HCT116 (cell line): ENCODE results near the gene TMEM116. TPM values are rescaled to one million over a fixed set of nuclear protein-coding genes. Genes with fewer than 3 reads are reported as not detected.

Experiments
- ATAC-seq: fragments of 200-7000 bp; cut with Tn5 transposase; 2 replicates; pipeline ENCODE4 v1.9.1; 2020; ENCODE audit warnings: mild to moderate bottlenecking, moderate library complexity
- BruUV-seq: library from RNA; stranded (reverse); fragments of 400-500 nt; replicated peaks from 2 replicates; lab custom pipeline; 2021; lab: Mats Ljungman, UMichigan
- CTCF ChIA-PET: fragments of 300-600 bp; sonication (Branson Sonifier 250); formaldehyde crosslinking; loops from one replicate; lab custom pipeline; 2021; ENCODE audit warnings: antibody characterized with exemption; lab: Charles Lee
- POLR2A ChIA-PET: fragments of 300-600, 350-600 bp; sonication (Branson Sonifier 250); formaldehyde crosslinking; loops from one replicate; lab custom pipeline; 2021; ENCODE audit warnings: antibody characterized with exemption; lab: Charles Lee
- RAD21 ChIA-PET, 2 experiments: fragments of 300-600 bp; sonication (Branson Sonifier 250); formaldehyde crosslinking; loops; one replicate each; lab custom pipeline; 2023; ENCODE audit warnings: low total read pairs in 2 of 2; ENCODE audit not compliant: uncharacterized antibody in 2 of 2, unreplicated experiment in 2 of 2, low non-redundant PET in 1 of 2; lab: Charles Lee
- DNase-seq: peaks from one replicate; pipeline ENCODE4 v3.0.0-alpha.2; 2010; ENCODE audit warnings: low read depth, low spot score
- H2AFZ ChIP-seq: fragments of 200-600 bp; shearing (Covaris generic), sonication (generic); 2 replicates; pipeline ENCODE4 v1.6.1; 2017; ENCODE audit warnings: low read depth, mixed run types, mixed read lengths, antibody characterized with exemption, low read length; ENCODE audit not compliant: poor library complexity, severe bottlenecking
- H3K27ac ChIP-seq: 2 replicates; pipeline ENCODE4 v1.5.1; 2012; ENCODE audit warnings: low read depth, low read length
- H3K27me3 ChIP-seq: fragments of 200-600 bp; sonication (generic); 2 replicates; pipeline ENCODE4 v1.6.1; 2016; ENCODE audit warnings: mixed run types, low read length, mixed read lengths; ENCODE audit not compliant: insufficient read depth
- H3K36me3 ChIP-seq, 2 experiments: fragments of 200-500 bp in 1 of 2; fragments of 200-600 bp in 1 of 2; sonication (Bioruptor generic) in 1 of 2; sonication (generic) in 1 of 2; 2 replicates each; pipeline versions ENCODE4 v1.5.1 to v1.6.1; 2014 to 2016; ENCODE audit warnings: low read length in 2 of 2, inconsistent platforms in 1 of 2, mixed read lengths in 1 of 2, mixed run types in 1 of 2; ENCODE audit not compliant: insufficient read depth in 2 of 2, control insufficient read depth in 1 of 2
- H3K4me1 ChIP-seq, 2 experiments: fragments of 200-600 bp in 1 of 2; sonication (generic) in 1 of 2; 2 replicates each; pipeline versions ENCODE4 v1.5.1 to v1.6.1; 2012 to 2017; ENCODE audit warnings: low read length in 2 of 2, inconsistent platforms in 1 of 2, mild to moderate bottlenecking in 1 of 2, mixed read lengths in 1 of 2, mixed run types in 1 of 2, moderate library complexity in 1 of 2; ENCODE audit not compliant: insufficient read depth in 2 of 2, control insufficient read depth in 1 of 2
- H3K4me2 ChIP-seq: fragments of 200-600 bp; sonication (generic); 2 replicates; pipeline ENCODE4 v1.6.1; 2017; ENCODE audit warnings: mixed run types, low read length, mixed read lengths
- H3K4me3 ChIP-seq, 2 experiments: fragments of 200-600 bp in 1 of 2; sonication (generic) in 1 of 2; replicated peaks in 1 of 2; 2 replicates each; pipeline ENCODE4 v1.5.1; 2011 to 2016; ENCODE audit warnings: low read length in 2 of 2, control low read depth in 1 of 2, low read depth in 1 of 2, mild to moderate bottlenecking in 1 of 2, mixed read lengths in 1 of 2, mixed run types in 1 of 2
- H3K79me2 ChIP-seq: fragments of 200-600 bp; sonication (generic); 2 replicates; pipeline ENCODE4 v1.6.1; 2017; ENCODE audit warnings: mild to moderate bottlenecking, mixed run types, low read length, moderate library complexity, mixed read lengths; ENCODE audit not compliant: insufficient read depth
- H3K9ac ChIP-seq: fragments of 200-600 bp; sonication (generic); 2 replicates; pipeline ENCODE4 v1.6.1; 2016; ENCODE audit warnings: low read length, mixed read lengths
- H3K9me2 ChIP-seq: fragments of 200-600 bp; sonication (generic), shearing (Covaris generic); 2 replicates; pipeline ENCODE4 v1.6.1; 2017; ENCODE audit warnings: mixed run types, mild to moderate bottlenecking, moderate library complexity; ENCODE audit not compliant: insufficient read depth
- H3K9me3 ChIP-seq, 2 experiments: fragments of 200-500 bp in 1 of 2; fragments of 200-600 bp in 1 of 2; sonication (Bioruptor generic) in 1 of 2; sonication (generic) in 1 of 2; 2 replicates each; pipeline ENCODE4 v1.6.1; 2014 to 2017; ENCODE audit warnings: low read length in 2 of 2, mixed read lengths in 2 of 2, inconsistent platforms in 1 of 2, low read depth in 1 of 2, mild to moderate bottlenecking in 1 of 2, mixed run types in 1 of 2, moderate library complexity in 1 of 2; ENCODE audit not compliant: control insufficient read depth in 1 of 2, insufficient read depth in 1 of 2
- H4K20me1 ChIP-seq: fragments of 200-600 bp; sonication (generic), shearing (Covaris generic); 2 replicates; pipeline ENCODE4 v1.6.1; 2017; ENCODE audit warnings: mixed run types, mild to moderate bottlenecking, moderate library complexity; ENCODE audit not compliant: insufficient read depth
- CTCF ChIP-seq, 3 experiments: fragments of 200-600 bp in 1 of 3; sonication (generic) in 1 of 3; IDR thresholded peaks in 2 of 3; conservative IDR thresholded peaks in 1 of 3; 2 replicates each; pipeline ENCODE4 v1.5.1; 2012 to 2017; ENCODE audit warnings: low read depth in 2 of 3, low read length in 2 of 3, antibody characterized with exemption in 1 of 3, borderline replicate concordance in 1 of 3, control low read depth in 1 of 3, mild to moderate bottlenecking in 1 of 3, mixed read lengths in 1 of 3, mixed run types in 1 of 3, moderate library complexity in 1 of 3; ENCODE audit not compliant: insufficient read depth in 1 of 3
- EZH2 ChIP-seq: fragments of 200-600 bp; sonication (generic); IDR thresholded peaks from 2 replicates; pipeline ENCODE4 v1.6.1; 2017; ENCODE audit warnings: antibody characterized with exemption, mixed run types
- EZH2phosphoT487 ChIP-seq: fragments of 200-600 bp; IDR thresholded peaks from 2 replicates; pipeline ENCODE4 v1.6.1; 2018; ENCODE audit warnings: antibody characterized with exemption, borderline replicate concordance
- FOSL1 ChIP-seq: IDR thresholded peaks from 2 replicates; pipeline ENCODE4 v1.6.1; 2012; ENCODE audit warnings: low read depth
- SIN3A ChIP-seq: IDR thresholded peaks from 2 replicates; pipeline ENCODE4 v1.6.1; 2012; ENCODE audit warnings: low read depth
- SP1 ChIP-seq: IDR thresholded peaks from 2 replicates; pipeline ENCODE4 v1.6.1; 2012; ENCODE audit warnings: low read depth
- SRF ChIP-seq: IDR thresholded peaks from 2 replicates; pipeline ENCODE4 v1.6.1; 2012; ENCODE audit warnings: low read depth
- YY1 ChIP-seq: IDR thresholded peaks from 2 replicates; pipeline ENCODE4 v1.6.1; 2011; ENCODE audit warnings: low read length, low read depth, moderate library complexity, mild to moderate bottlenecking; ENCODE audit not compliant: insufficient replicate concordance; ENCODE audit errors: extremely low read depth
- ZBTB33 ChIP-seq: IDR thresholded peaks from 2 replicates; pipeline ENCODE4 v1.6.1; 2011; ENCODE audit warnings: mild to moderate bottlenecking, low read length, moderate library complexity; ENCODE audit not compliant: insufficient replicate concordance; ENCODE audit errors: extremely low read depth
- intact Hi-C: fragments of 100-400 bp; cut with micrococcal nuclease; formaldehyde crosslinking; loops from 2 replicates; pipeline ENCODE4 v1.10.0; 2022
- total RNA-seq: library from RNA; stranded (reverse); gene quantifications from one replicate; pipeline ENCODE4 v1.2.1, GENCODE V29; 2021; ENCODE audit not compliant: unreplicated experiment
- TF ChIP-seq, protein P1 (sequence below): IDR thresholded peaks from 2 replicates; pipeline ENCODE4 v1.6.1; 2012
- TF ChIP-seq, protein P2 (sequence below): IDR thresholded peaks from 2 replicates; pipeline ENCODE4 v1.6.1; 2012; ENCODE audit warnings: low read depth

Gene TMEM116
- total RNA-seq, 1 experiment from 2014 or later, result 6.8 TPM

DNA sequence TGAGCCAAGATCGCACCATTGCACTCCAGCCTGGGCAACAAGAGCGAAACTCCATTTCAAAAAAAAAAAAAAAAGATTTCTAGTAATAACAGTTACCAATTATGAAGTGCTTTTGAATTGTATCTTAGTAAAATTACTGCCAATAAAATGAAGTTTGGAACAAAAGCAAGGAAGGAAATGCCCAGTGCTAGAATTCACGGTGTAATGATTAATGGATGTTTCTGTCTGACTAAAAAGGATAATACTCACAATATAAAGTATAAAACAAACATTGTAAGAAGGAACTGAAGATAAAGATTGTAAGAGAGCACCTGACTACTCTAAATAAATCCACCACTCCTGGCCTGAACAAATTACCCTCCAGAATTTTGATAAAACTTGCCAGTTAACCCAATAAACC, 4.0 kb downstream of the TMEM116 start:
- no peak for DNase-seq
- H2AFZ ChIP-seq, result no peak overlapping the region
- CTCF ChIA-PET, result no interaction called here
- POLR2A ChIA-PET, result no interaction called here
- TF ChIP-seq EZH2phosphoT487, result no peak
- TF ChIP-seq, protein P1, sequence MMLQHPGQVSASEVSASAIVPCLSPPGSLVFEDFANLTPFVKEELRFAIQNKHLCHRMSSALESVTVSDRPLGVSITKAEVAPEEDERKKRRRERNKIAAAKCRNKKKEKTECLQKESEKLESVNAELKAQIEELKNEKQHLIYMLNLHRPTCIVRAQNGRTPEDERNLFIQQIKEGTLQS, result no peak
- TF ChIP-seq SRF, result no peak
- no peak for TF ChIP-seq EZH2
- no peak for TF ChIP-seq SP1
- TF ChIP-seq SIN3A, result no peak
- TF ChIP-seq ZBTB33, result no peak
- no peaks in the 10 kb centered on the region for H3K27me3 ChIP-seq
- RAD21 ChIA-PET, result no interaction called here
- no peaks in the 10 kb centered on the region for H3K36me3 ChIP-seq
- no peak overlapping the region for H3K4me3 ChIP-seq
- H4K20me1 ChIP-seq, result no peaks in the 10 kb centered on the region
- no peak overlapping the region for H3K27ac ChIP-seq
- H3K79me2 ChIP-seq, result peaks cover 21% of the 10 kb centered on the region
- H3K4me2 ChIP-seq, result no peak overlapping the region
- intact Hi-C loops, result no loop called here
- peaks cover 20 to 27% of the 10 kb centered on the region in 2 experiments for H3K4me1 ChIP-seq
- ATAC-seq, result no peak
- H3K9me2 ChIP-seq, result no peaks in the 10 kb centered on the region
- H3K9ac ChIP-seq, result no peak overlapping the region
- BruUV-seq, result no TSS peak
- H3K9me3 ChIP-seq, result no peaks in the 10 kb centered on the region

GRCh38 chr12:112007945-112008344, 5.0 kb downstream of the TMEM116 start:
- Histone ChIP-seq H3K9ac (no peak overlapping the region), H3K36me3 (no peaks in the 10 kb centered on the region), H3K4me2 (no peak overlapping the region), H3K27me3 (no peaks in the 10 kb centered on the region), H3K79me2 (peaks cover 15% of the 10 kb centered on the region), H3K9me3 (no peaks in the 10 kb centered on the region), H3K4me1 (peaks cover 20 to 27% of the 10 kb centered on the region in 2 experiments), H2AFZ (no peak overlapping the region), H3K27ac (no peak overlapping the region), H3K9me2 (no peaks in the 10 kb centered on the region), H3K4me3 (no peak overlapping the region), H4K20me1 (no peaks in the 10 kb centered on the region)
- ChIA-PET CTCF (no interaction called here), RAD21 (no interaction called here), POLR2A (interaction anchor here (1.0 kb wide), 1 partner anchor 12 kb away, joined by 3 read pairs; no protein-coding TSS in a partner anchor)
- ATAC-seq, result no peak
- DNase-seq, result no peak
- no TSS peak for BruUV-seq
- TF ChIP-seq SP1 (no peak), SIN3A (no peak), FOSL1 (no peak), SRF (no peak), CTCF (IDR thresholded peaks at IDR 0.05 in 2 of 3, conservative IDR thresholded peaks at IDR 0.05 in 1 of 3; ENCODE audit: borderline replicate concordance in 1 of 3, insufficient read depth in 1 of 3, low read depth in 2 of 3, low read length in 2 of 3) (no peak), YY1 (no peak)
- TF ChIP-seq, protein P2, sequence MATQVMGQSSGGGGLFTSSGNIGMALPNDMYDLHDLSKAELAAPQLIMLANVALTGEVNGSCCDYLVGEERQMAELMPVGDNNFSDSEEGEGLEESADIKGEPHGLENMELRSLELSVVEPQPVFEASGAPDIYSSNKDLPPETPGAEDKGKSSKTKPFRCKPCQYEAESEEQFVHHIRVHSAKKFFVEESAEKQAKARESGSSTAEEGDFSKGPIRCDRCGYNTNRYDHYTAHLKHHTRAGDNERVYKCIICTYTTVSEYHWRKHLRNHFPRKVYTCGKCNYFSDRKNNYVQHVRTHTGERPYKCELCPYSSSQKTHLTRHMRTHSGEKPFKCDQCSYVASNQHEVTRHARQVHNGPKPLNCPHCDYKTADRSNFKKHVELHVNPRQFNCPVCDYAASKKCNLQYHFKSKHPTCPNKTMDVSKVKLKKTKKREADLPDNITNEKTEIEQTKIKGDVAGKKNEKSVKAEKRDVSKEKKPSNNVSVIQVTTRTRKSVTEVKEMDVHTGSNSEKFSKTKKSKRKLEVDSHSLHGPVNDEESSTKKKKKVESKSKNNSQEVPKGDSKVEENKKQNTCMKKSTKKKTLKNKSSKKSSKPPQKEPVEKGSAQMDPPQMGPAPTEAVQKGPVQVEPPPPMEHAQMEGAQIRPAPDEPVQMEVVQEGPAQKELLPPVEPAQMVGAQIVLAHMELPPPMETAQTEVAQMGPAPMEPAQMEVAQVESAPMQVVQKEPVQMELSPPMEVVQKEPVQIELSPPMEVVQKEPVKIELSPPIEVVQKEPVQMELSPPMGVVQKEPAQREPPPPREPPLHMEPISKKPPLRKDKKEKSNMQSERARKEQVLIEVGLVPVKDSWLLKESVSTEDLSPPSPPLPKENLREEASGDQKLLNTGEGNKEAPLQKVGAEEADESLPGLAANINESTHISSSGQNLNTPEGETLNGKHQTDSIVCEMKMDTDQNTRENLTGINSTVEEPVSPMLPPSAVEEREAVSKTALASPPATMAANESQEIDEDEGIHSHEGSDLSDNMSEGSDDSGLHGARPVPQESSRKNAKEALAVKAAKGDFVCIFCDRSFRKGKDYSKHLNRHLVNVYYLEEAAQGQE, result no peak
- TF ChIP-seq, protein P1, result no peak
- intact Hi-C loops, result no loop called here
